Neuronal stem cell (in vitro differentiated cells): ENCODE data around the gene CDK16.

ENCODE experiments used
- DNase-seq: peaks from one replicate; pipeline ENCODE4 v3.0.0-alpha.2; 2013; ENCODE audit warnings: low spot score
- H2AFZ ChIP-seq: one replicate; pipeline ENCODE4 v1.6.1; 2013; ENCODE audit warnings: mild to moderate bottlenecking, low read length, inconsistent platforms
- H2AK5ac ChIP-seq: 2 replicates; pipeline ENCODE4 v1.6.1; 2013; ENCODE audit warnings: low read depth, mild to moderate bottlenecking, inconsistent platforms, low read length, moderate library complexity, mixed read lengths
- H2BK120ac ChIP-seq: 2 replicates; pipeline ENCODE4 v1.6.1; 2013; ENCODE audit warnings: low read depth, mild to moderate bottlenecking, inconsistent platforms, low read length, moderate library complexity, mixed read lengths
- H2BK12ac ChIP-seq: one replicate; pipeline ENCODE4 v1.6.1; 2013; ENCODE audit warnings: low read length, inconsistent platforms
- H2BK15ac ChIP-seq: 2 replicates; pipeline ENCODE4 v1.6.1; 2013; ENCODE audit warnings: mild to moderate bottlenecking, low read length, inconsistent platforms, mixed read lengths
- H2BK5ac ChIP-seq: one replicate; pipeline ENCODE4 v1.6.1; 2013; ENCODE audit warnings: inconsistent platforms, mild to moderate bottlenecking, low read length, moderate library complexity
- H3K14ac ChIP-seq: one replicate; pipeline ENCODE4 v1.6.1; 2013; ENCODE audit warnings: low read length, inconsistent platforms
- H3K18ac ChIP-seq: 2 replicates; pipeline ENCODE4 v1.6.1; 2013; ENCODE audit warnings: low read length, inconsistent platforms
- H3K23ac ChIP-seq: 2 replicates; pipeline ENCODE4 v1.6.1; 2013; ENCODE audit warnings: low read depth, mild to moderate bottlenecking, mixed read lengths, low read length, inconsistent platforms; ENCODE audit not compliant: poor library complexity
- H3K27ac ChIP-seq: replicated peaks from 3 replicates; pipeline ENCODE4 v1.5.1; 2013; ENCODE audit warnings: low read length, inconsistent platforms
- H3K27me3 ChIP-seq, 3 experiments: 2 replicates each; pipeline ENCODE4 v1.6.1; 2013; ENCODE audit warnings: low read length in 3 of 3, mild to moderate bottlenecking in 2 of 3, inconsistent platforms in 1 of 3, low read depth in 1 of 3, mixed read lengths in 1 of 3, moderate library complexity in 1 of 3; ENCODE audit not compliant: control insufficient read depth in 3 of 3, insufficient read depth in 3 of 3
- H3K36me3 ChIP-seq, 2 donors: replicated peaks in 1 of 2; 2 replicates each; pipeline ENCODE4 v1.6.1; 2013; ENCODE audit warnings: low read length in 2 of 2; ENCODE audit not compliant: control insufficient read depth in 2 of 2, insufficient read depth in 2 of 2
- H3K4ac ChIP-seq: 2 replicates; pipeline ENCODE4 v1.6.1; 2013; ENCODE audit warnings: inconsistent platforms, mild to moderate bottlenecking, low read length, moderate library complexity
- H3K4me1 ChIP-seq, 2 donors: 1 replicate in 1 of 2; 2 replicates in 1 of 2; pipeline ENCODE4 v1.6.1; 2013; ENCODE audit warnings: low read length in 2 of 2, low read depth in 1 of 2; ENCODE audit not compliant: control insufficient read depth in 2 of 2, insufficient read depth in 1 of 2
- H3K4me2 ChIP-seq: one replicate; pipeline ENCODE4 v1.6.1; 2013; ENCODE audit warnings: mild to moderate bottlenecking, low read length, inconsistent platforms; ENCODE audit not compliant: insufficient read depth, poor library complexity, severe bottlenecking
- H3K4me3 ChIP-seq, 2 donors: 2 replicates each; pipeline ENCODE4 v1.5.1; 2013; ENCODE audit warnings: low read length in 2 of 2, mild to moderate bottlenecking in 2 of 2, inconsistent platforms in 1 of 2, moderate library complexity in 1 of 2
- H3K79me1 ChIP-seq: one replicate; pipeline ENCODE4 v1.6.1; 2013; ENCODE audit warnings: low read depth, mild to moderate bottlenecking, inconsistent platforms, low read length, moderate library complexity
- H3K9ac ChIP-seq: one replicate; pipeline ENCODE4 v1.6.1; 2013; ENCODE audit warnings: mild to moderate bottlenecking, low read depth, low read length, inconsistent platforms; ENCODE audit not compliant: poor library complexity
- H3K9me3 ChIP-seq, 2 donors: replicated peaks in 1 of 2; 2 replicates each; pipeline versions ENCODE3 to v1.6.1; 2013; ENCODE audit warnings: low read length in 2 of 2, mild to moderate bottlenecking in 2 of 2, inconsistent platforms in 1 of 2, low read depth in 1 of 2, mixed read lengths in 1 of 2, moderate library complexity in 1 of 2; ENCODE audit not compliant: control insufficient read depth in 2 of 2, insufficient read depth in 1 of 2
- H4K8ac ChIP-seq: one replicate; pipeline ENCODE4 v1.6.1; 2013; ENCODE audit warnings: low read depth, mild to moderate bottlenecking, inconsistent platforms, low read length, moderate library complexity
- H4K91ac ChIP-seq: one replicate; pipeline ENCODE4 v1.6.1; 2013; ENCODE audit warnings: low read length, low read depth, mild to moderate bottlenecking, inconsistent platforms; ENCODE audit not compliant: poor library complexity
- WGBS, 2 donors: extraction: QIAGEN DNeasy Blood & Tissue Kit; methylation state at CpG; one replicate each; pipeline ENCODE4 v1.1.7; 2013; ENCODE audit warnings: missing lambda C conversion rate in 2 of 2, mixed read lengths in 1 of 2; ENCODE audit not compliant: insufficient read length in 2 of 2, insufficient replicate concordance in 1 of 2; ENCODE audit errors: extremely low coverage in 2 of 2; 5-methylcytosine and 5-hydroxymethylcytosine counted together

CDK16 gene

DNA sequence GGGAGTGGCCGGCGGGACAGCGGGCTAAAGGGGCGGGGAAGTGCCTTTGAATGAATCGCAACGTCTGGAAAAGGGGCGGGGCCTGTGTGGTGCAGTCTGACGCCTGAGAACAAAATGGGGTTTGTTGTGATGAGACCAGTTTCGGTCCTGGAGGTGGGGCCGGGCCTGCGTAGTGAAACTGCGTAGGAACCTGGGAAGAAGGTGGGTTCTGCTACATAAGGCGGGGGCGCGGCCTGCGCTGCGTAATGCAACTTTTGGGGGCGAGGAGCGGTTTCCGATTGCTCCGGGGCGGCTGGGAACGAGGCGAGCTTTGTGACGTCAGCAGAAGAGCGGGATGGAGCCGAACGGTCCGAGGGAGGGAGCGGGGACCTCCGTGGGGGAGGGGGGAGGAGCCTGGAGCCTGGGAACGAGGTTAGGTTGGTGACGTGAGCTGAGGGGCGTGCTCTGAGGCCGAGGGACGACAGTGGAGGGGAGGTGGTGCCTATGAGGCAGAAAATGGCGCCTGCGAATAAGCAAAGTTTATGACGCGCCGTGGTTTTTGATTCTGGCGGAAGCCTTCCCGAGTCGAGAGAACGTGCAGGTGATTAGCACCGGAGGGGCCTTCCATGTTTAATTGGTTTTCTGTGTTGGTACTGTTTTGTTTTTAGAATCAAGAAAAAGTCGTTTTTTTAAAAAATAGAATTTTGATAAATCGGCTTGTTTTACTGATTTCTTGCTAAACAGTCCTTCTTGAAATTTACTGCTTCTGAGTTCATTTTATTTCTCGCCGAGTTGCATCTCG is 15.0 kb downstream of the CDK16 start:
- Histone ChIP-seq H3K27me3 (peaks cover 0 to 2% (median 0%) of the 10 kb centered on the region in 3 experiments), H3K4ac (no peak overlapping the region), H2BK12ac (no peak overlapping the region), H3K36me3 (peaks cover 3 to 29% of the 10 kb centered on the region in 2 donors), H2AK5ac (no peak overlapping the region), H3K4me1 (peaks cover 3 to 15% of the 10 kb centered on the region in 2 donors), H3K79me1 (peaks cover 2% of the 10 kb centered on the region), H3K27ac (peak overlapping the region; percentile 97), H3K9ac (peak overlapping the region; percentile 60), H3K9me3 (no peaks in the 10 kb centered on the region), H2AFZ (peak overlapping the region; percentile 85), H2BK120ac (no peak overlapping the region), H4K8ac (no peak overlapping the region), H3K14ac (no peak overlapping the region), H4K91ac (no peak overlapping the region), H3K4me3 (peak overlapping the region; percentile 78 to 91), H3K18ac (no peak overlapping the region), H2BK5ac (no peak overlapping the region), H3K23ac (no peak overlapping the region), H2BK15ac (no peak overlapping the region), H3K4me2 (peak overlapping the region; percentile 25)
- WGBS, 2 donors: no CpG with 5 or more reads among the region's 51 CpGs
- peak; percentile 87 for DNase-seq

DNA sequence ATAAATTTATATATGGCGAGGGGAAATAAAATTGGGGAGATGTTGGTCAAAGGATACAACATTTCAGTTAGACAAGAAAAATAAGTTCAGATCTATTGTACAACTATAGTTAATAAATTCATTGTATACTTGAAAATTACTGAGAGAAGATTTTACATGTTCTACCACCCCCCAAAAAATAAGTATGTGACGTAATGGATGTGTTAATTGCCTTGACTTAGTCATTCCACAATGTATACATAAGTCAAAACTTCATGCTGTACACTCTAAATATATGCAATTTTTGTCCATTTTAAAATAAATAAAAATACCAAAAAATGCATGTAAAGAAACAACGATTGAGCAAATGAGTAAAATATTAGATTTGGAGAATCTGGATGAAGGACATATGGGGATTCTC is 16.1 kb downstream of the CDK16 start:
- H2AFZ ChIP-seq: no peak overlapping the region
- H3K18ac ChIP-seq: no peak overlapping the region
- no peak overlapping the region for H3K9ac ChIP-seq
- H2BK5ac ChIP-seq: no peak overlapping the region
- peak overlapping the region in 1 of 2 donors; percentile 91 for H3K4me3 ChIP-seq
- no peak overlapping the region for H4K91ac ChIP-seq
- no peak overlapping the region for H4K8ac ChIP-seq
- no peak for DNase-seq
- no peak overlapping the region for H3K4ac ChIP-seq
- peaks cover 4 to 29% of the 10 kb centered on the region in 2 donors for H3K36me3 ChIP-seq
- H3K23ac ChIP-seq: no peak overlapping the region
- H2AK5ac ChIP-seq: no peak overlapping the region
- no peak overlapping the region for H3K14ac ChIP-seq
- H2BK12ac ChIP-seq: no peak overlapping the region
- H2BK15ac ChIP-seq: no peak overlapping the region
- no peaks in the 10 kb centered on the region for H3K9me3 ChIP-seq
- H3K27me3 ChIP-seq: peaks cover 0 to 8% (median 0%) of the 10 kb centered on the region in 3 experiments
- no peak overlapping the region for H2BK120ac ChIP-seq
- H3K4me2 ChIP-seq: no peak overlapping the region
- peaks cover 4% of the 10 kb centered on the region for H3K79me1 ChIP-seq
- WGBS, 2 donors: no CpG with 5 or more reads among the region's 3 CpGs
- no peak overlapping the region for H3K27ac ChIP-seq
- peaks cover 3 to 15% of the 10 kb centered on the region in 2 donors for H3K4me1 ChIP-seq

DNA sequence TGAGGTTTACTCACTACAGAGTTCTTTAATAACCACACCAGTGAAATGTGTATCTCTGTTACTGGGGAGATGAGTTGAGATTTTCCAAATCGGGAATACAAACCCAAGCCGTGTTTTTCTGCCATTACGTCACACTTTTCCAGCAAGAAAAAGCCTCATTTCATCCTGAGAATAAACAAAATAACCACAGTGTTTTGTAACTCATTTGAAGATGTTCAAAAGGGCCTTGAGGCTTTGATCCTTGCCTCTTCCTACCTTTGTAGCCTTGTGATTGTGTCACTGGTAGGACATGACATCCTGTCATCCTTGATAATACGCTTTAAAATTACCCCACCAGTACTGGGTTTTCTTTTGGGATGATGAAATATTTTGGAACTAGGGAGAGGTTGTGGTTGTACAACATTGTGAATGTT is 17.2 kb downstream of the CDK16 start:
- Histone ChIP-seq H3K79me1 (peaks cover 4% of the 10 kb centered on the region), H3K23ac (no peak overlapping the region), H3K14ac (no peak overlapping the region), H2BK5ac (no peak overlapping the region), H3K18ac (no peak overlapping the region), H3K9me3 (no peaks in the 10 kb centered on the region), H4K91ac (no peak overlapping the region), H2BK120ac (no peak overlapping the region), H4K8ac (no peak overlapping the region), H2BK12ac (no peak overlapping the region), H3K36me3 (peaks cover 10 to 36% of the 10 kb centered on the region in 2 donors), H2AK5ac (no peak overlapping the region), H3K27me3 (peaks cover 0 to 12% (median 0%) of the 10 kb centered on the region in 3 experiments), H3K4me3 (no peak overlapping the region), H3K4ac (no peak overlapping the region), H3K4me1 (peaks cover 3 to 15% of the 10 kb centered on the region in 2 donors), H3K4me2 (no peak overlapping the region), H3K27ac (no peak overlapping the region), H2AFZ (no peak overlapping the region), H2BK15ac (no peak overlapping the region), H3K9ac (no peak overlapping the region)
- DNase-seq: no peak
- no CpG with 5 or more reads among the region's 4 CpGs for WGBS, 2 donors

- H3K14ac ChIP-seq: no peak overlapping the region
- H3K79me1 ChIP-seq: peaks cover 4% of the 10 kb centered on the region
- H2BK12ac ChIP-seq: no peak overlapping the region
- DNase-seq: no peak
- no peak overlapping the region for H2BK120ac ChIP-seq
- no peak overlapping the region for H2AK5ac ChIP-seq
- H3K9me3 ChIP-seq: peaks cover 0 to 9% of the 10 kb centered on the region in 2 donors
- H2AFZ ChIP-seq: no peak overlapping the region
- no peak overlapping the region for H3K4me2 ChIP-seq
- peaks cover 0 to 7% of the 10 kb centered on the region in 2 donors for H3K4me1 ChIP-seq
- H3K23ac ChIP-seq: no peak overlapping the region
- H4K91ac ChIP-seq: no peak overlapping the region
- no peak overlapping the region for H3K18ac ChIP-seq
- H3K4me3 ChIP-seq: no peak overlapping the region
- no peak overlapping the region for H3K4ac ChIP-seq
- H2BK15ac ChIP-seq: no peak overlapping the region
- peaks cover 0 to 16% (median 0%) of the 10 kb centered on the region in 3 experiments for H3K27me3 ChIP-seq
- H3K36me3 ChIP-seq: peaks cover 34 to 64% of the 10 kb centered on the region in 2 donors
- WGBS, 2 donors: no CpG with 5 or more reads among the region's 8 CpGs
- no peak overlapping the region for H2BK5ac ChIP-seq
- H3K27ac ChIP-seq: no peak overlapping the region
- no peak overlapping the region for H4K8ac ChIP-seq
- no peak overlapping the region for H3K9ac ChIP-seq
Measured at GRCh38 chrX:47239199-47239598, 20.7 kb downstream of the CDK16 start.
